H1 (cell line): ENCODE measurements around the gene RASA1.

Experiments
- GABPA ChIP-seq: IDR thresholded peaks from 2 replicates; pipeline ENCODE4 v1.6.1; 2011; ENCODE audit warnings: mild to moderate bottlenecking, low read length, moderate library complexity, borderline replicate concordance; ENCODE audit not compliant: insufficient read depth
- POLR2A ChIP-seq, 2 experiments: IDR thresholded peaks; 1 replicate in 1 of 2; 2 replicates in 1 of 2; pipeline ENCODE4 v1.6.1; 2011; ENCODE audit warnings: low read depth in 2 of 2, low read length in 2 of 2, mild to moderate bottlenecking in 2 of 2; ENCODE audit errors: control extremely low read depth in 1 of 2
- POLR2AphosphoS5 ChIP-seq: IDR thresholded peaks from 2 replicates; pipeline ENCODE4 v1.6.1; 2011; ENCODE audit warnings: low read depth, low read length
- RXRA ChIP-seq: IDR thresholded peaks from 2 replicates; pipeline ENCODE4 v1.6.1; 2011; ENCODE audit warnings: low read depth, mild to moderate bottlenecking, low read length, moderate library complexity; ENCODE audit not compliant: insufficient read depth
- TF ChIP-seq, protein P1 (sequence below), 3 experiments: IDR thresholded peaks; 1 replicate in 2 of 3; 2 replicates in 1 of 3; pipeline versions ENCODE4 v1.5.1 to v1.6.1; 2011; ENCODE audit warnings: low read length in 3 of 3, mild to moderate bottlenecking in 3 of 3, inconsistent platforms in 2 of 3, low read depth in 1 of 3, moderate library complexity in 1 of 3; ENCODE audit not compliant: insufficient read depth in 1 of 3; ENCODE audit errors: control extremely low read depth in 1 of 3

- TF ChIP-seq RXRA (no peak), GABPA (no peak), POLR2A (IDR thresholded peaks at IDR 0.05; ENCODE audit: control extremely low read depth in 1 of 2, low read depth in 2 of 2, low read length in 2 of 2) (no peak), POLR2AphosphoS5 (no peak)
- TF ChIP-seq, protein P1, sequence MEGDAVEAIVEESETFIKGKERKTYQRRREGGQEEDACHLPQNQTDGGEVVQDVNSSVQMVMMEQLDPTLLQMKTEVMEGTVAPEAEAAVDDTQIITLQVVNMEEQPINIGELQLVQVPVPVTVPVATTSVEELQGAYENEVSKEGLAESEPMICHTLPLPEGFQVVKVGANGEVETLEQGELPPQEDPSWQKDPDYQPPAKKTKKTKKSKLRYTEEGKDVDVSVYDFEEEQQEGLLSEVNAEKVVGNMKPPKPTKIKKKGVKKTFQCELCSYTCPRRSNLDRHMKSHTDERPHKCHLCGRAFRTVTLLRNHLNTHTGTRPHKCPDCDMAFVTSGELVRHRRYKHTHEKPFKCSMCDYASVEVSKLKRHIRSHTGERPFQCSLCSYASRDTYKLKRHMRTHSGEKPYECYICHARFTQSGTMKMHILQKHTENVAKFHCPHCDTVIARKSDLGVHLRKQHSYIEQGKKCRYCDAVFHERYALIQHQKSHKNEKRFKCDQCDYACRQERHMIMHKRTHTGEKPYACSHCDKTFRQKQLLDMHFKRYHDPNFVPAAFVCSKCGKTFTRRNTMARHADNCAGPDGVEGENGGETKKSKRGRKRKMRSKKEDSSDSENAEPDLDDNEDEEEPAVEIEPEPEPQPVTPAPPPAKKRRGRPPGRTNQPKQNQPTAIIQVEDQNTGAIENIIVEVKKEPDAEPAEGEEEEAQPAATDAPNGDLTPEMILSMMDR (IDR thresholded peaks at IDR 0.05; ENCODE audit: control extremely low read depth in 1 of 3, insufficient read depth in 1 of 3, low read depth in 1 of 3, low read length in 3 of 3), result no peak
These were observed 124.5 kb downstream of the RASA1 start for GRCh38 chr5:87392170-87392569.
